ENCODE data around the gene NCL. TPM values are rescaled to one million over a fixed set of nuclear protein-coding genes. Genes with fewer than 3 reads are reported as not detected.

The NCL gene, protein sequence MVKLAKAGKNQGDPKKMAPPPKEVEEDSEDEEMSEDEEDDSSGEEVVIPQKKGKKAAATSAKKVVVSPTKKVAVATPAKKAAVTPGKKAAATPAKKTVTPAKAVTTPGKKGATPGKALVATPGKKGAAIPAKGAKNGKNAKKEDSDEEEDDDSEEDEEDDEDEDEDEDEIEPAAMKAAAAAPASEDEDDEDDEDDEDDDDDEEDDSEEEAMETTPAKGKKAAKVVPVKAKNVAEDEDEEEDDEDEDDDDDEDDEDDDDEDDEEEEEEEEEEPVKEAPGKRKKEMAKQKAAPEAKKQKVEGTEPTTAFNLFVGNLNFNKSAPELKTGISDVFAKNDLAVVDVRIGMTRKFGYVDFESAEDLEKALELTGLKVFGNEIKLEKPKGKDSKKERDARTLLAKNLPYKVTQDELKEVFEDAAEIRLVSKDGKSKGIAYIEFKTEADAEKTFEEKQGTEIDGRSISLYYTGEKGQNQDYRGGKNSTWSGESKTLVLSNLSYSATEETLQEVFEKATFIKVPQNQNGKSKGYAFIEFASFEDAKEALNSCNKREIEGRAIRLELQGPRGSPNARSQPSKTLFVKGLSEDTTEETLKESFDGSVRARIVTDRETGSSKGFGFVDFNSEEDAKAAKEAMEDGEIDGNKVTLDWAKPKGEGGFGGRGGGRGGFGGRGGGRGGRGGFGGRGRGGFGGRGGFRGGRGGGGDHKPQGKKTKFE
- total RNA-seq (100 to 1,000 TPM; 280 to 434 TPM), polyA plus RNA-seq (ENCODE audit: insufficient read length in 6 of 6) (100 to 1,000 TPM; 828 to 988 (median 925) TPM)
- long read RNA-seq, donor 1, full-length matches to known transcripts = 92 of 8,590 reads
- long read RNA-seq, donor 1, partial matches to known transcripts = 8,122 of 8,590 reads
- long read RNA-seq, donor 1, other reads (novel, unspliced or antisense) = 376 of 8,590 reads
- long read RNA-seq, donor 2, full-length matches to known transcripts = 77 of 8,973 reads
- long read RNA-seq, donor 2, partial matches to known transcripts = 8,529 of 8,973 reads
- long read RNA-seq, donor 2, other reads (novel, unspliced or antisense) = 367 of 8,973 reads
- long read RNA-seq, donor 3, full-length matches to known transcripts = 94 of 5,405 reads
- long read RNA-seq, donor 3, partial matches to known transcripts = 4,729 of 5,405 reads
- long read RNA-seq, donor 3, other reads (novel, unspliced or antisense) = 582 of 5,405 reads
- long read RNA-seq, donor 4, full-length matches to known transcripts = 28 of 130 reads
- long read RNA-seq, donor 4, partial matches to known transcripts = 99 of 130 reads
- long read RNA-seq, donor 4, other reads (novel, unspliced or antisense) = 3 of 130 reads
- long read RNA-seq, donor 5, full-length matches to known transcripts = 59 of 5,375 reads
- long read RNA-seq, donor 5, partial matches to known transcripts = 5,091 of 5,375 reads
- long read RNA-seq, donor 5, other reads (novel, unspliced or antisense) = 225 of 5,375 reads
- long read RNA-seq, donor 6, full-length matches to known transcripts = 46 of 5,211 reads
- long read RNA-seq, donor 6, partial matches to known transcripts = 5,035 of 5,211 reads
- long read RNA-seq, donor 6, other reads (novel, unspliced or antisense) = 130 of 5,211 reads
- long read RNA-seq, donor 7, full-length matches to known transcripts = 27 of 3,882 reads
- long read RNA-seq, donor 7, partial matches to known transcripts = 3,386 of 3,882 reads
- long read RNA-seq, donor 7, other reads (novel, unspliced or antisense) = 469 of 3,882 reads
- long read RNA-seq, donor 8, full-length matches to known transcripts = 53 of 5,857 reads
- long read RNA-seq, donor 8, partial matches to known transcripts = 5,529 of 5,857 reads
- long read RNA-seq, donor 8, other reads (novel, unspliced or antisense) = 275 of 5,857 reads
- long read RNA-seq, donor 9 = 0 reads
- long read RNA-seq, donor 10, full-length matches to known transcripts = 14 of 88 reads
- long read RNA-seq, donor 10, partial matches to known transcripts = 71 of 88 reads
- long read RNA-seq, donor 10, other reads (novel, unspliced or antisense) = 3 of 88 reads
- long read RNA-seq, donor 11, full-length matches to known transcripts = 47 of 3,703 reads
- long read RNA-seq, donor 11, partial matches to known transcripts = 3,292 of 3,703 reads
- long read RNA-seq, donor 11, other reads (novel, unspliced or antisense) = 364 of 3,703 reads
- long read RNA-seq, donor 12, full-length matches to known transcripts = 61 of 6,685 reads
- long read RNA-seq, donor 12, partial matches to known transcripts = 6,405 of 6,685 reads
- long read RNA-seq, donor 12, other reads (novel, unspliced or antisense) = 219 of 6,685 reads

- Histone ChIP-seq H3K27ac (peak within 1 kb of the TSS; percentile 98), H3K27me3 (no peaks in the 10 kb centered on the region), H3K9me3 (no peaks in the 10 kb centered on the region), H3K4me3 (peak within 1 kb of the TSS; percentile 79 to 88), H3K36me3 (peaks cover 4 to 40% of the 10 kb centered on the region in 2 donors), H3K4me1 (peaks cover 20 to 51% of the 10 kb centered on the region in 2 donors)
- TF ChIP-seq CTCF (IDR thresholded peaks at IDR 0.05) = no peak
- intact Hi-C loops (cut with DNase I) = no loop called here
- ATAC-seq (peak; percentile 70), DNase-seq (peak; percentile 52 to 97 (median 87))
Measured at GRCh38 chr2:231463698-231464575, at the start of gene NCL. Gene NCL (minus strand): TSS chr2:231464484. CDS start chr2:231464353, 131 bp downstream.

DNA sequence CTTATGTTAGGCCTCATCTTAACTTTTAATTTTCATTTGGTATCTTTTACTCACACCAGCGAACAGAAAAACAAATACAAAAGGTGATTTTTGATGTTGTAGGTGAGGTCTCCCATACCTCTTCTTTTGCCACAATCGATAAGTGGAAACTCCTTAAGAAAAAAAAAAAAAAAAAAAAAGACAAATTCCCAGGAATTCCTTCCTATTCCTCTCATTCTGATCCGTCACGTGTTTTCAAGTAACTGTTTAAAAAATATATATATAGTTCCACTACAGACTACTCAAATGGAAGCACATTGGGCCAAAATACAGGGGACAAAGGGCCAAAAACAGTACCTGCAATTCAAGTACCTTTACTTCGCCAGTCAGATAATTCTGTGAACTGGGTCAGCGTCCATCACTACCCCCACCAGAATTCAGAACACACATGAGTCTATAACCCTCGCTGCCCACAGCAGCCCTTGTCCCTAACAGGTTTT lies 49.5 kb upstream of the NCL start:
- Histone ChIP-seq H3K27me3 (no peaks in the 10 kb centered on the region), H3K4me1 (peaks cover 0 to 8% of the 10 kb centered on the region in 2 donors), H3K9me3 (no peaks in the 10 kb centered on the region), H3K27ac (peak overlapping the region; percentile 69 to 89), H3K4me3 (peak overlapping the region; percentile 66 to 68), H3K36me3 (no peaks in the 10 kb centered on the region)
- DNase-seq (no peak), ATAC-seq (no peak)
- TF ChIP-seq CTCF (IDR thresholded peaks at IDR 0.05) = no peak
- intact Hi-C loops (cut with DNase I) = no loop called here

- ATAC-seq = no peak
- intact Hi-C loops (cut with DNase I) = no loop called here
Measured at GRCh38 chr2:231512222-231512621, 47.9 kb upstream of the NCL start.

More at GRCh38 chr2:231512222-231512621, 47.9 kb upstream of the NCL start:
- no peaks in the 10 kb centered on the region for H3K27me3 ChIP-seq
- peaks cover 0 to 8% of the 10 kb centered on the region in 2 donors for H3K4me1 ChIP-seq
- H3K36me3 ChIP-seq = no peaks in the 10 kb centered on the region
- TF ChIP-seq CTCF (IDR thresholded peaks at IDR 0.05) = no peak
- H3K27ac ChIP-seq = no peak overlapping the region
- no peak for DNase-seq
- H3K9me3 ChIP-seq = no peaks in the 10 kb centered on the region
- H3K4me3 ChIP-seq = no peak overlapping the region

Data from left lung (tissue), 14 donors.